T47D (cell line): ENCODE results near the gene IL21.
"Not testable (repeated sequence)": the region's sequence is repeated elsewhere in the genome, so short reads cannot be mapped to it uniquely, and the experiment has no call there.

Experiments
- DNase-seq, 2 experiments: peaks; one replicate each; pipeline versions ENCODE4 v3.0.0 to v3.0.0-alpha.2; 2011 to 2012; ENCODE audit warnings: low read depth in 1 of 2, low spot score in 1 of 2
- JUND ChIP-seq: IDR thresholded peaks from 2 replicates; pipeline ENCODE4 v1.6.1; 2012; ENCODE audit warnings: low read depth
- in situ Hi-C: cut with HindIII; loops from 2 replicates; pipeline ENCODE4 v1.10.0; 2016; ENCODE audit warnings: low sequenced_read_pairs, low pct_unique_long_range_greater_than_20kb

The IL21 gene

DNA sequence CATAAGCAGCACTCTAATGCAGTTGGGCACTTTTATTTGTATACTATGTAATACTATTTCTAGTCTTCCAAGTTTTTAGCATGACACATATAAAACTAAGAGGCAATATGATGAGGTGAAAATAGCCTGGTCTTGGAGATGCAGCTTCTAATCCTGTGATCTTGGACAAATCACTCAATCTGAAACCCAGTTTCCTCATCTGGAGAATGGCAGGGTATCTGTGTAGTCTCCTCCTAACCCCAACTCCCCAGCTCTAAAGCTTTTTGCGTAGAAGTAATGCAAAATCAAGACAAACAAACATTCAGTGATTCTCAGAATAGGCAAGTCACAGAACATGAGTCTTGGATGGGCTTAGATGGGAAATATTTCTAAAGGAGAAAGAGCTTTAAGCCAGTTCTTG lies 36.7 kb upstream of the IL21 start:
- no peak for DNase-seq
- no peak for TF ChIP-seq JUND
- in situ Hi-C loops: no loop called here

DNA sequence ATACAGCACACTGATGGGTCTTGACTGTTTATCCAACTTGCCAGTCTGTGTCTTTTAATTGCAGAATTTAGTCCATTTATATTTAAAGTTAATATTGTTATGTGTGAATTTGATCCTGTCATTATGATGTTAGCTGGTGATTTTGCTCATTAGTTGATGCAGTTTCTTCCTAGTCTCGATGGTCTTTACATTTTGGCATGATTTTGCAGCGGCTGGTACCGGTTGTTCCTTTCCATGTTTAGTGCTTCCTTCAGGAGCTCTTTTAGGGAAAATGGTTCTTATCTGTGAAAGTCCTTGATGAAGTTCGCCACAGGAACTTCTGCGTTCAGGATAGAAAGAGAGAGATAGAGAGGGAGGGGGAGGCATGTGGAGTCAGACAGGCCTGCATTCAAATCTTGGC lies 35.7 kb upstream of the IL21 start:
- DNase-seq, in situ Hi-C loops: not testable (repeated sequence)

DNA sequence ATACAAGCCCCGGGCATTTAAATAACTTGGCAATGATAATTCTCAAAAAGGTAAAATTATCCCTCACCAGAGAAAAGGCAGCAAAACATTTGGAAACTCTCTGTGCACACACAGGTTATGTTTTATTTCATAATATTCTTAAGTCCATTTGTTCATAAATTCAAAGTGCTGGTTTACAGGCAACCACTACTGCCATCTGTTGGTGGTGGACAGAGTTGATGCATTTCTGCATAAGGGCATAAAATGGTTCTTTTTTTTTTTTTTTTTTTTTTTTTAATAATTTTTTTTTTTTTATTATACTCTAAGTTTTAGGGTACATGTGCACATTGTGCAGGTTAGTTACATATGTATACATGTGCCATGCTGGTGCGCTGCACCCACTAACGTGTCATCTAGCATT lies 31.5 kb upstream of the IL21 start:
- peak in 1 of 2 experiments; percentile 48 for DNase-seq
- in situ Hi-C loops: no loop called here
- no peak for TF ChIP-seq JUND

DNA sequence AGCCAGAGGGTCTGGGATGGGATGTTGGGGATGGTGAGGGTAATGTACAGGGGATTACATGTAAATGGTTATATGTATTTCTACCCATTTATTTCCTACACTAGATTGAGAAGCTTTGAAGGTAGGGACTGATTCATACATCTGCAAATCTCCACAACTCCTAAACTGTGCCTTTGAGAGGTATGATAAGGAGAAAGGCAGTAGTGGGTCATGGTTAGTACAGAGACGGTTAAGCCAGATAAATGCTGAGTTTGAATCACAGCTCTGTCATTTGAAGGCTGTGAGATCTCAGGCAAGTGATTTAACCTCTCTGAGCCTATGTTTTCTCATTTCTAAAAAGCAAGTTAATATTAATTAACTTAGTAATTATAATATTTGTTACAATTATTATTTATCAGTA lies 29.3 kb upstream of the IL21 start:
- in situ Hi-C loops: no loop called here
- no peak for DNase-seq
- no peak for TF ChIP-seq JUND

DNA sequence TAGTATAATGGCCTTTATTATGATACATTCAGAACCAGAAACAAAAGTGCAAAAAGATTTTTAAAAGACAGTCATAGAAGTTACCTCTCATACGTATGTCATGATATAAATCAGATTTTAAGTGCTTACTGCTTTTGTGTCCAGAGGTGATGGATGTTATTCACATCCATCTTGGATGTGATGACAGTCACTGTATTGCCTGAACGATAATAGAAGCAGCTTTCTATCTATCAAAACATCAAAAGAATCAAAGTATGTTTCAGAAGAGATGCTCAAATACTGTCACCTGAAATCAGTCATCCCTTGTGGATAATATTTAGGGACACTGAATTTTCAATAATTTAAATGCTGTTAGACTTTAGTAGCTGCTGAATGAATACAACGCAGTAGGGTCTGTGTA lies 26.8 kb upstream of the IL21 start:
- TF ChIP-seq JUND: no peak
- in situ Hi-C loops: no loop called here
- DNase-seq: no peak

DNA sequence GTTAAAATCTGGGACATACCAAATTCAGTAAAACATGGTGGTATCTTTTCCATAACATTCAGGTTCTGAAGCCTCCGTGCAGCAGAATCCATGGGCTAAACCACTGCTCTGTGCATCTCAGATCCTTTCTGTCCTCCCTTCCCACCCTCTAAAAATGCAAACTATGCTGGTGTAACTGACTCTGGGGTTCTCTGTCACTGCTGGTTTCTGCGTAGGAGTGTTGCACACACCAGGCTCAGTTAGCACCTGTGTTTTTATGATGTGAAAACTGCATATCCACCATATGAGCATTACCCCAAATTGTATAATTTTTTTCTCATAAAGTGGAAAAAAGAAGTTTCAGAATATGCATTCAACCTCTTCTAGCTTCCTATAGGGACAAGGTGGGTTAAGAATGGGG lies 22.4 kb upstream of the IL21 start:
- DNase-seq: no peak
- TF ChIP-seq JUND: no peak
- in situ Hi-C loops: no loop called here

DNA sequence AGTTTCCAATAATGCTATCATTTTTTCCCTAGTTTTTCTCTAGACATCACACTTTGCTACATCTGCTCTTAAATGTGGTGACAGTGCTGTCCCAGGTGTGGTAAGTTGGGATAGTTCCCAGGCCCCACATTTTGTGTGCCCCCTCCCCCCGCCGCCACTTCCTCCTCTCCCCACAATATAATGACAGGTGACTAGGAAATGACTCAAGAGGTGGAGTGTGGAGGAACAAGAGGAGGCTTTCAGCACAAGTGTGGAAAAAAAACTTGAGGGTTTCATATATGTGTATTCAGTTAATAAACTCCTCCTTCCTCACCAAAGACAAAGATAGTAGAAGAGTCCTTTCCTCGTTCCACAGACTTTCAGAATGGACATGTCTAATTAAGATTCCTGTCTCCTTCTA lies 18.3 kb upstream of the IL21 start:
- in situ Hi-C loops: no loop called here
- no peak for TF ChIP-seq JUND
- no peak for DNase-seq

DNA sequence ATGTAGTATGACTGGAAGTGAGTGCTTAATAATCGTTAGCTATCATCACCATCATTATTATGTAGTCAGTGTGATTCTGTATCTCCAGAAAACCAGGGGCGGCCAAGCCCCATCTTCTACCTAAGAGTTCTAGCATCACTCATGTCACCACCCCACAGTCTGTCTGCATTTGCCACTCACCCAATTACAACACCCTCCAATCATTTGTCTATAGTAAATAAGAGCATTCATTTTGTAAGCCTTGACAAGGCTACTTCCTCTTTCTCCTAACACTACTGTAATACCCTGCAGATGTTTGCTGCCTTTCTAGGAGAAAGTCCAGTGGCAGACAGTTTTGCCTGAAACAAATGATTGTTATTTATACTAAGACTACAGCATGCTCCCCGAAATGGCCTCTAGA lies 15.8 kb upstream of the IL21 start:
- no peak for DNase-seq
- in situ Hi-C loops: no loop called here
- TF ChIP-seq JUND: no peak

DNA sequence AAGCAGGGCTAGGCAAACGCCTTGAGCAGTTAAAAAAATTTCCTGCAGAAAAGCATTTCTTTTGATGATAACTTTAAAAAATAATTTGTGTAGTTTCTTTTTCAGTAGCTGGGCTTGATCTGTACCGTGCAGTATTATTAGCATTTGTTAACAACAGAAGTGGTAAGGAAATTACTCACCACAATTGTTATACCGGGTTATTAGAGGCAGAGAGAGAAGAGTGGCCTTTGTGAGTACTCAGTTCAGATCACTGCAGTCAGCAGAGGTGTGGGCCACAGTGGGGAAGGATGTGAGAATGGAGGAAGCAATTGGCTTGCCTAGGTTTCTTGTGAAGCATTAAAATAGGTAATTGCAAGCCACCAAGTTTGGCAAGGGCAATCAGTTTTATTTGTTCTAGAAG lies 14.3 kb upstream of the IL21 start:
- no peak for DNase-seq
- TF ChIP-seq JUND: no peak
- in situ Hi-C loops: no loop called here

DNA sequence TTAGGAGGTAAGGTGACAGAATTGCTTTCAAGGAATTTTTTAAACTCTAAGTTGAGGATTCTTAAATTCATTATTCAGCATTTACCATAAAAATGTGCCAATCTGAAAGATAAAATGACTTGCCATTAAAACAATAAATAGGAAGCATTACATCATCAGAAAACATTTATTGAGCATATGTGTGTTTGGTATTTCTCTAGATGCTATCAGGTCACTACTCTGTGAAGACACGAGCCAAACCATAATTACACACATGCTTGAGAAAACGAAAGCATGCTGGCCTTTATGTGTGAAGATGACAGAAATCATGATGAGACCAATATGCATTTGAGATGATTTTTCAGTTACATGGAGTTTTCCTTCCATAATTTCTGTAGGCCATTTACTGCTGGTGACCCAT lies 12.3 kb upstream of the IL21 start:
- in situ Hi-C loops: no loop called here
- DNase-seq: peak in 1 of 2 experiments; percentile 22
- TF ChIP-seq JUND: no peak

DNA sequence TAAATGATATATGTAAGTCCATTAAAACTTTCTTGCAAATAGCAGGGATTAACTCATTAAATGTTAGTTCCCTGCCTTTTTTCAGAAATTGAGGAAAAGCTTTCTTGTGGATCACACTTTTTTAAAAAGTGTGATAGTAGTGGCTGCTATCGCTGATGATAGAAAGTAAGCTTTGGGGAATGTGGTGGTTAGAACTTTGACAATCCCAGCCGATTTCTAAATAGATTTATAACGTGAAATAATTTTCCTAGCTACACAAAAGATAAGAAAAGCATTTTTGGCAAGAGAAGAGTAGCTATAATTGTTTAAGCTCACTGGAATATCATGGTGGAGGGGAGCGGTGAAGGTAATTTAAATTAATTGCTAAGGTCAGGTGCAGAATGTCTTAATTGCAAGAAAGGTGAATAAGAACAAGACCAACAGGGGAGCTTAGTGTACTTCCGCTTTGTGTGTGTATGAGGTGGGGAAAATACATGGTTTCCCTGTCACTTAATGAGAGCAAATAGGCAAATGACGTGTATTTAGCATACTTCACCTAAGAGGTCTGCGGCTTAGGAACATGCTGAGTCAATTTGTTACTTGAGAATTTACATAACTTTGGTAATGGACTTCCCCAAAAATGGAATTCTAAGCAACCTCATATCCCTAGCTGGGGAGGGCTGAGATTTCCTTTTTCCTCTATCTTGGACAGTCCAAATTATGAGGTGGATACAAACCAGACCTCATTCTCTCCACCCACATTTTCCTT lies 11.7 kb upstream of the IL21 start:
- no peak for DNase-seq
- in situ Hi-C loops: no loop called here
- no peak for TF ChIP-seq JUND

DNA sequence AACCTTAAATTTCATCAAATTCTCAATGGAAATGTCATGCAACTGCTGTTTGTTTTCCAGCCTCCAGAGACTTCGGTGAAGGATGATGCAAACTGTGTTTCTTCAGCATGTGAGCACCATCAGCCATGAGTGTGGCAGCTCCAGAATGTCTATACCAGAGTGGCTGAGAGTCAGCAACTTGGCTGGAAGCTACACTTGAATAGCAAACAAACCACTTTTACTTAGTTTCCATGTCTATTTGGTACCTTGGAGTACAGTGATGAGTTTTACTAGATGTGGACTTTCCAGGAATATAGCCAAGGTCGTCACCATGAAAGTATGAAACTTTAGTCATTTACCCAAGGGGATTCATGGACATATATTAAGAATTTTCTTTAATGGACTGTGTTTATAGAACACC lies 4.3 kb upstream of the IL21 start:
- TF ChIP-seq JUND: no peak
- no peak for DNase-seq
- in situ Hi-C loops: no loop called here

DNA sequence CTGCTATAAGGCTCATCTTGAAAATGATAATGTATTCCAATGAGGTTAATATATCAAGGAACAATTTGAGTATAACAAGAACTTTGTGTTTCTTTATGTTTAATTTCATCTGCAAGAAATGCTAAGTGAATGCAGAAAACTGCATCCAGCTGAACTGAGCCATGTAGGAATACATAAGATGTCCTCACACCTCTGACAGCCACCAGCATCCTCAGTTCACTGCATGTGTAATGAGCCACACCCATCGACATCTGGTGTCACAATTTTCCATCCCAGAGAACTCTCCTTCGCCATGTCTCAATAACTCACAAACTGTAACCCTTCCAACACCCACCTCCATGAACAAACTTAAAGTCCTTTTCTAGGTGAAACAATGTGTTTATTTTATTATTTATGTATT lies 3.3 kb upstream of the IL21 start:
- in situ Hi-C loops: no loop called here
- no peak for DNase-seq
- no peak for TF ChIP-seq JUND

DNA sequence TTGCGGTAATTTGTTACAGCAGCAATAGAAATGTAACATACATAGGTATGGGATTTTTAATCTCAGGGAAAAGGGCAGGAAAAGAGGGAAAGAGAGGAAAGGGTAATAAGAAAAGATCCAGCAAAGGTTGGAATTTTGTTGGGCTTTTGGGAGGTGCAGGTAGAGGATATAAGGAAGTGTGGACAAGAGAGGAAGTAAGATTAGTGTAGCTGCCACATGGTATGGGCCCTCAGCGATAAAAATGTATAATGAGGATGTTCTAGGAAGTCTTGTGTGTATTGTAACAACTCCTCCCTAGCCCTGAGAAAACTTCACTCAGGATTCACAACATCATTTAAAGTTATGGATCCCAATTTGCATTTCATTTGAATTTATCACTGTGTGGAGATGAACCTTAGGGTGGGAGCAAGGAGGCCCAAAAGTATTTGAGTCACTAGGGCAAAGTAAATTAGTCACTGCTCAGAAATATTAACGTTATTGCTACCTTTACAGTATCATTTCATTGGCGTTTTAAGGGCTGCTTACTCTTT lies 2.8 kb upstream of the IL21 start:
- in situ Hi-C loops: no loop called here
- TF ChIP-seq JUND: no peak
- no peak for DNase-seq
